ENCODE data around the gene CDH16.

The CDH16 gene

GRCh38 chr16:66881964-66882508, 36.6 kb downstream of the CDH16 start:
- no peak for TF ChIP-seq CTCF (IDR thresholded peaks at IDR 0.05)

GRCh38 chr16:66881560-66881959, 37.1 kb downstream of the CDH16 start:
- TF ChIP-seq CTCF (IDR thresholded peaks at IDR 0.05), result no peak

- TF ChIP-seq CTCF (IDR thresholded peaks at IDR 0.05), result no peak
Measured at GRCh38 chr16:66881014-66881417, 37.7 kb downstream of the CDH16 start.

- TF ChIP-seq CTCF (IDR thresholded peaks at IDR 0.05), result no peak
Measured at GRCh38 chr16:66880288-66881013, 38.2 kb downstream of the CDH16 start, which contains the start of gene PDP2. TSS of gene PDP2 (plus strand) at chr16:66880515. CDS start at chr16:66884285, 3,770 bp downstream.

GRCh38 chr16:66878067-66878466, 40.6 kb downstream of the CDH16 start:
- no peak for TF ChIP-seq CTCF (IDR thresholded peaks at IDR 0.05)

GRCh38 chr16:66874079-66874775, 44.5 kb downstream of the CDH16 start:
- no peak for TF ChIP-seq CTCF (IDR thresholded peaks at IDR 0.05)

- no peak for TF ChIP-seq CTCF (IDR thresholded peaks at IDR 0.05)
Measured at GRCh38 chr16:66873685-66874055, 45.0 kb downstream of the CDH16 start.

Measured in LNCAP (cell line).